Naive thymus-derived CD8-positive, alpha-beta T cell (primary cell): ENCODE data around the gene RIMS4. TPM values are rescaled to one million over a fixed set of nuclear protein-coding genes. Genes with fewer than 3 reads are reported as not detected.

Experiments used
- ATAC-seq, 2 donors: fragments of 150-1000 bp; cut with Tn5 transposase in 1 of 2; sonication (Bioruptor Pico), chemical (Tn5 transposase) in 1 of 2; 1 replicate in 1 of 2; 2 replicates in 1 of 2; pipeline ENCODE4 v1.10.0; 2021; ENCODE audit warnings: mild to moderate bottlenecking in 2 of 2, moderate library complexity in 2 of 2
- POLR2A ChIA-PET: fragments of 350-600 bp; sonication (Branson Sonifier 250); formaldehyde crosslinking; loops from one replicate; lab custom pipeline; 2021; ENCODE audit warnings: antibody characterized with exemption; lab: Charles Lee
- DNase-seq, 10 donors: peaks; one replicate each; pipeline versions ENCODE4 v3.0.0 to v3.0.0-alpha.2; 2020 to 2022
- H3K27ac Mint-ChIP-seq, 10 donors: one replicate each; pipeline ENCODE4 v1.8.0; 2020 to 2022; ENCODE audit warnings: mild to moderate bottlenecking in 10 of 10, mixed read lengths in 10 of 10, moderate library complexity in 4 of 10, inconsistent platforms in 1 of 10
- H3K27me3 Mint-ChIP-seq, 5 donors: one replicate each; pipeline ENCODE4 v1.8.0; 2021 to 2022; ENCODE audit warnings: mixed read lengths in 5 of 5
- H3K36me3 Mint-ChIP-seq, 3 donors: one replicate each; pipeline ENCODE4 v1.8.0; 2020 to 2022; ENCODE audit warnings: mixed read lengths in 3 of 3, mild to moderate bottlenecking in 2 of 3, inconsistent platforms in 1 of 3
- H3K4me1 Mint-ChIP-seq, 4 donors: one replicate each; pipeline ENCODE4 v1.8.0; 2021 to 2022; ENCODE audit warnings: mixed read lengths in 4 of 4
- H3K4me3 Mint-ChIP-seq, 10 donors: one replicate each; pipeline ENCODE4 v1.8.0; 2020 to 2022; ENCODE audit warnings: mild to moderate bottlenecking in 10 of 10, mixed read lengths in 10 of 10, moderate library complexity in 6 of 10, inconsistent platforms in 1 of 10
- H3K9me3 Mint-ChIP-seq, 9 donors: one replicate each; pipeline ENCODE4 v1.8.0; 2020 to 2022; ENCODE audit warnings: mixed read lengths in 9 of 9, mild to moderate bottlenecking in 3 of 9, inconsistent platforms in 1 of 9, moderate library complexity in 1 of 9
- polyA plus RNA-seq, 3 donors: library from polyadenylated mRNA; unstranded; fragments of 300-500 nt; fragmentation: Illumina TruSeq; gene quantifications; one replicate each; pipeline ENCODE4 v1.2.3, GENCODE V29; 2021
- total RNA-seq, 8 experiments: library from RNA in 2 of 8; stranded (reverse) in 2 of 8; gene quantifications; one replicate each; pipeline ENCODE4 v1.2.3 and lab custom pipeline; 2021 to 2026

Gene RIMS4
- total and polyA plus RNA-seq, 5 experiments from 2014 or later, result not detected

DNA sequence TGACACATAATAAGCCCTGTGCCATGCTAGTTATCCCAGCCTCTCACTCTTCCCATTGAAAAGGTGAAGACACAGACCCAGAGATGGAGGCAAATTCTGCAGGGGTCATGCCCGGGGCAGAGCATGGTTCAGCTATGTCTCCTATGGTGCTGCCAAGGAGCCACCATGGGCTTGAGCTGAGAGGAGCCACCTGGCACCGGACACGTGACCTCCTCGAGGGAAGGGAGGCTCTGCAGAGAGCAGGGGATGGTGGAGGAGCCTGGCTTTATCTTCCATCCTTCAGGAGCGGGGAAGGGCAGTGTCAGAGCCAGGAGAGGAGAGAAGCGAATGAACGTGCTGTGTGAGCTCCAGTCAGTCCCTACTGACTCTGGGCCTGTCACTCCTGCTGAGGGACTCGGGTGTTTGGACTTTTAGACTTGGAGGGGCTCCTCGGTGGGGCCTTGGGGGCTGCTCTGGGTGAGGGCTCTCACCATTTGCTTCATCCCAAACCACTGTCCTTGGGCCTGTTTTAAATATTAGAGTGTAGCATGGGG is 106.3 kb downstream of the RIMS4 start:
- Mint-ChIP-seq H3K27ac (peak overlapping the region in 1 of 10 donors; percentile 5), H3K27me3 (peaks cover 0 to 9% (median 2%) of the 10 kb centered on the region in 5 donors), H3K4me3 (no peak overlapping the region), H3K4me1 (no peaks in the 10 kb centered on the region), H3K36me3 (no peaks in the 10 kb centered on the region), H3K9me3 (no peaks in the 10 kb centered on the region)
- no peak for DNase-seq
- ATAC-seq, result no peak
- POLR2A ChIA-PET, result no interaction called here

GRCh38 chr20:44703183-44703925 is 107.0 kb downstream of the RIMS4 start:
- POLR2A ChIA-PET, result no interaction called here
- DNase-seq, result no peak
- Mint-ChIP-seq H3K4me3 (no peak overlapping the region), H3K36me3 (no peaks in the 10 kb centered on the region), H3K4me1 (no peaks in the 10 kb centered on the region), H3K9me3 (no peaks in the 10 kb centered on the region), H3K27me3 (peaks cover 0 to 9% (median 2%) of the 10 kb centered on the region in 5 donors), H3K27ac (no peak overlapping the region)
- ATAC-seq, result no peak

GRCh38 chr20:44702776-44703175 is 107.6 kb downstream of the RIMS4 start:
- peaks cover 0 to 9% (median 2%) of the 10 kb centered on the region in 5 donors for H3K27me3 Mint-ChIP-seq
- no peaks in the 10 kb centered on the region for H3K36me3 Mint-ChIP-seq
- ATAC-seq (no peak), DNase-seq (no peak)
- no peak overlapping the region for H3K4me3 Mint-ChIP-seq
- POLR2A ChIA-PET, result no interaction called here
- no peak overlapping the region for H3K27ac Mint-ChIP-seq
- no peaks in the 10 kb centered on the region for H3K4me1 Mint-ChIP-seq
- H3K9me3 Mint-ChIP-seq, result no peaks in the 10 kb centered on the region

GRCh38 chr20:44701858-44702256 is 108.5 kb downstream of the RIMS4 start:
- no peaks in the 10 kb centered on the region for H3K9me3 Mint-ChIP-seq
- H3K36me3 Mint-ChIP-seq, result no peaks in the 10 kb centered on the region
- POLR2A ChIA-PET, result no interaction called here

More at GRCh38 chr20:44701858-44702256, 108.5 kb downstream of the RIMS4 start:
- H3K4me3 Mint-ChIP-seq, result no peak overlapping the region
- peaks cover 0 to 9% (median 2%) of the 10 kb centered on the region in 5 donors for H3K27me3 Mint-ChIP-seq
- no peaks in the 10 kb centered on the region for H3K4me1 Mint-ChIP-seq
- no peak overlapping the region for H3K27ac Mint-ChIP-seq
- no peak for DNase-seq
- no peak for ATAC-seq

Other genes starting within 250 kb of the RIMS4 start
- gene PKIG, start 228.0 kb downstream of the RIMS4 start, total RNA-seq, result 1 to 10 TPM; 8.2 to 9.0 TPM
- 1 to 10 TPM; 6.1 to 8.1 (median 6.4) TPM for gene PKIG, start 228.0 kb downstream of the RIMS4 start, polyA plus RNA-seq
- 10 to 100 TPM; 24.1 to 24.2 TPM for gene ADA, start 158.8 kb downstream of the RIMS4 start, total RNA-seq
- 10 to 100 TPM; 31.2 to 47.1 (median 38.2) TPM for gene ADA, start 158.8 kb downstream of the RIMS4 start, polyA plus RNA-seq
- gene CCN5, start 95.2 kb downstream of the RIMS4 start, total RNA-seq, result not detected
- not detected for gene CCN5, start 95.2 kb downstream of the RIMS4 start, polyA plus RNA-seq
- not detected for gene KCNK15, start 64.7 kb downstream of the RIMS4 start, total RNA-seq
- gene KCNK15, start 64.7 kb downstream of the RIMS4 start, polyA plus RNA-seq, result not detected
- gene YWHAB, start 75.2 kb upstream of the RIMS4 start, total RNA-seq, result 100 to 1,000 TPM; 209 to 221 TPM
- gene YWHAB, start 75.2 kb upstream of the RIMS4 start, polyA plus RNA-seq, result 100 to 1,000 TPM; 510 to 529 (median 523) TPM
- 10 to 100 TPM; 63.2 to 63.4 TPM for gene PABPC1L, start 99.5 kb upstream of the RIMS4 start, total RNA-seq
- gene PABPC1L, start 99.5 kb upstream of the RIMS4 start, polyA plus RNA-seq, result under 1 TPM; 0.28 to 0.74 (median 0.73) TPM
- gene TOMM34, start 149.9 kb upstream of the RIMS4 start, total RNA-seq, result 10 to 100 TPM in 1 of 2 experiments, 1 to 10 TPM in 1; 9.3 to 11.0 TPM
- gene TOMM34, start 149.9 kb upstream of the RIMS4 start, polyA plus RNA-seq, result 10 to 100 TPM; 12.7 to 27.2 (median 14.5) TPM
- 100 to 1,000 TPM; 342 to 354 TPM for gene STK4, start 156.0 kb upstream of the RIMS4 start, total RNA-seq
- gene STK4, start 156.0 kb upstream of the RIMS4 start, polyA plus RNA-seq, result 100 to 1,000 TPM; 178 to 192 (median 188) TPM